Activated CD4-positive, alpha-beta T cell treated with anti-CD3 and anti-CD28 coated beads, Interleukin-2, Interleukin-4, amounts not matched to agents 100 ng/mL and 50 ng/mL, durations not matched to agents 16 hours and 8 hours (primary cell): Measurements from ENCODE around the gene PLCD3.

Experiments
- DNase-seq: peaks from one replicate; pipeline ENCODE4 v3.0.0-alpha.2; 2020; ENCODE audit warnings: low spot score

The PLCD3 gene

GRCh38 chr17:45117848-45118646 is 14.3 kb downstream of the PLCD3 start:
- no peak for DNase-seq

- DNase-seq, result no peak
These were observed 15.0 kb downstream of the PLCD3 start for GRCh38 chr17:45117334-45117733.

GRCh38 chr17:45116434-45117016 is 15.8 kb downstream of the PLCD3 start:
- DNase-seq, result no peak

- no peak for DNase-seq
These were observed 16.4 kb downstream of the PLCD3 start for GRCh38 chr17:45115871-45116270.

- DNase-seq, result no peak
These were observed 17.2 kb downstream of the PLCD3 start for GRCh38 chr17:45115015-45115625.

GRCh38 chr17:45114117-45114932 is 18.0 kb downstream of the PLCD3 start:
- DNase-seq, result no peak

GRCh38 chr17:45113424-45113754 is 18.9 kb downstream of the PLCD3 start:
- DNase-seq, result no peak

GRCh38 chr17:45112559-45113423 is 19.5 kb downstream of the PLCD3 start:
- DNase-seq, result no peak

GRCh38 chr17:45111850-45112249 is 20.5 kb downstream of the PLCD3 start:
- no peak for DNase-seq

- DNase-seq, result no peak
These were observed 21.4 kb downstream of the PLCD3 start for GRCh38 chr17:45110676-45111611.

- DNase-seq, result no peak
These were observed 23.5 kb downstream of the PLCD3 start for GRCh38 chr17:45108595-45109521.

- DNase-seq, result no peak
These were observed 24.3 kb downstream of the PLCD3 start for GRCh38 chr17:45108051-45108450.

- DNase-seq, result no peak
These were observed 24.9 kb downstream of the PLCD3 start for GRCh38 chr17:45107293-45108010.

- no peak for DNase-seq
These were observed 25.7 kb downstream of the PLCD3 start for GRCh38 chr17:45106582-45106981.

- no peak for DNase-seq
These were observed 26.2 kb downstream of the PLCD3 start for GRCh38 chr17:45106096-45106495.

- no peak for DNase-seq
These were observed 27.2 kb downstream of the PLCD3 start for GRCh38 chr17:45104907-45105624.

- DNase-seq, result no peak
These were observed 27.8 kb downstream of the PLCD3 start for GRCh38 chr17:45104497-45104896.

GRCh38 chr17:45104029-45104428 is 28.3 kb downstream of the PLCD3 start:
- DNase-seq, result no peak
